Right ventricle myocardium superior (tissue), 1 donor: ENCODE measurements around the gene CREB3L1. TPM values are rescaled to one million over a fixed set of nuclear protein-coding genes. Genes with fewer than 3 reads are reported as not detected.

Experiments
- ATAC-seq: fragments of 200-7000 bp; cut with Tn5 transposase; one replicate; pipeline ENCODE4 v1.9.1; 2020; ENCODE audit warnings: mild to moderate bottlenecking; ENCODE audit not compliant: poor library complexity
- DNase-seq: peaks from one replicate; pipeline ENCODE4 v3.0.0-alpha.2; 2020
- intact Hi-C: fragments of 100-400 bp; cut with DNase I; formaldehyde crosslinking; loops from one replicate; pipeline ENCODE4 v1.11.2; 2022
- total RNA-seq: library from RNA; stranded (reverse); fragmentation: NEBNext Ultra II Directional; extraction: Animal tissue kit (Norgen Biotek cat#: 25700); gene quantifications from one replicate; pipeline ENCODE4 v1.2.1, GENCODE V29; 2021
- donor health status: DM: no; HTN: yes; CAD: no; lungs with severe emphysema.

Gene CREB3L1
- total RNA-seq, 1 donor from 2014 or later, result 69.2 TPM

DNA sequence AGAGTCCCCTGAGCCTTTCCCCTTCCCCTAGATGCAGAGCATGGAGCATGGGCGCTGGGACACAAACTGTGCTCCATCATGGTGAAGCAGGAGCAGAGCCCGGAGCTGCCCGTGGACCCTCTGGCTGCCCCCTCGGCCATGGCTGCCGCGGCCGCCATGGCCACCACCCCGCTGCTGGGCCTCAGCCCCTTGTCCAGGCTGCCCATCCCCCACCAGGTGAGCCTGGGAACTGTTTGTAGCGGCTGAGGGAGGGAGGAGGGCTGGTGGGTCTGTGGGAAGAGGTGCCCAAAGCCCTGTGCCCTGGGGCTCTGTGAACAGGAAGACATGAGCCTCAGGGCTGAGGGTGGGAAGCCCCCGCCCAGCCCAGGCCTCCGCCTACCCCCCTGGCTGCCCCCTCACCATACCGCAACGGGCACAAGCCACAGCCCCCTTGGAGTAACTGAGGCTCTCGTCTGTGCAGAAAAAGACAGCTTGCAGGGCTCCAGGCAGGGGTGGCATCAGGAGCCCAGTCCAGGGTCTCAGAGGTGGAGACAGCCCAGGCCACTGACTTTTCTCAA, 30.4 kb downstream of the CREB3L1 start:
- intact Hi-C loops, result loop anchor here (2.0 kb wide), 1 partner anchor 67 kb away; no protein-coding TSS in a partner anchor
- ATAC-seq, result no peak
- DNase-seq, result no peak

DNA sequence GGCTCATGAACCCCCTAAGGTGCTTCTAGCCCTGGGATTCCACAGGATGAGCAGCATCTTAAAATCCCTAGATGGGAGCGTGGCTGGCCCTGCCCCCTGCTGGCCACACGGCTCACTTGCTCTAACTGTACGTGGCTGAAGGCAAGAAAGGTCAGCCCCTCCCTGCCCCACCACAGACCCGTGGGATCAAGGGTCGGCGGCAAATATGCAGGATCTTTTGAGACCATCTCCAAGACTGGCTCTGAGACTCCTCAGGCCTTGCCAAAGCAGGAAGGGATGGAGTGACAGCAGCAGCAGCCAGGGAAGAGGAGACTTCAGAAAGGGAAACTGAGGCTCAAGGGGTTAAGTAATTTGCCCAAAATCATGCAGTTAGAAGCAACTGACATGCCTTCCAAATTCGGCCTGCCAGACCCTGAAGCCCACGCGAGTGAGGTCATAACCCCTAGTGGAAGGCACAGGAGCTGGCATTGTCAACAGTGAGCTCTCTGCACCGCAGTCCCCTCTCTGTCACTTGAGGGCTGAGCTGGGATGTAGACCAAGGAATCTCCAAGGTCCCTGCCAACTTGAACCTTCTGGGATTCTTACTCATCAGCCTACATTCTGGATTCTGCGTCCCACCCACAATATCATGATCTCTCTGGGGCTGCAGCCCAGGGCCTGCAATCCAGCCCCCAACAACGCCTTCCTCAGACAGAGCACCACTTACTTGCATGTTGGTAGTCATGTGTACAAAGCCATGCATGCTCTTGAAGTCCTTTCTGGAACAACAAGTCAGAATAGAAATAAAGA, 31.4 kb downstream of the CREB3L1 start:
- peak; percentile 86 for ATAC-seq
- DNase-seq, result peak; percentile 91
- intact Hi-C loops, result loop anchor here (2.0 kb wide), 1 partner anchor 68 kb away; no protein-coding TSS in a partner anchor

DNA sequence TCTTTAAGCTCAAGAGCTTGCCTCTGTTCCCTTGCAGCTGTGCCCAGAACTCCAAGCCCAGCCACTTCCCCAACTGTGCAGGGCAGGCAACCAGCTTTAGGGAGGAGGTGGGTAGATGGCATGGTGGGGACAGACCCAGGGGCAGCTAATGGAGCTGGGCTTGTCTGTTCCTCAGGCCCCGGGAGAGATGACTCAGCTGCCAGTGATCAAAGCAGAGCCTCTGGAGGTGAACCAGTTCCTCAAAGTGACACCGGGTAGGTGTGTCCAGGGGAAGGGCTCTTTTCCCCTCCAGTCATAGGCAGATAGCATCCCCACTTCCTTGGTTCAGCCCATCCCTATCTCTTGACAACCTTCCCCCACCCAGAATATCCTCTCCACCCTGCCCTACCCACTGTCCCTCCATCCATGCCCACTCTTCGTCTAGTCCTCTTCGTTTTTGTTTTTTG, 32.4 kb downstream of the CREB3L1 start:
- intact Hi-C loops, result loop anchor here (2.0 to 10.0 kb wide), 2 partner anchors 69 to 345 kb away; no protein-coding TSS in a partner anchor
- ATAC-seq (no peak), DNase-seq (no peak)

DNA sequence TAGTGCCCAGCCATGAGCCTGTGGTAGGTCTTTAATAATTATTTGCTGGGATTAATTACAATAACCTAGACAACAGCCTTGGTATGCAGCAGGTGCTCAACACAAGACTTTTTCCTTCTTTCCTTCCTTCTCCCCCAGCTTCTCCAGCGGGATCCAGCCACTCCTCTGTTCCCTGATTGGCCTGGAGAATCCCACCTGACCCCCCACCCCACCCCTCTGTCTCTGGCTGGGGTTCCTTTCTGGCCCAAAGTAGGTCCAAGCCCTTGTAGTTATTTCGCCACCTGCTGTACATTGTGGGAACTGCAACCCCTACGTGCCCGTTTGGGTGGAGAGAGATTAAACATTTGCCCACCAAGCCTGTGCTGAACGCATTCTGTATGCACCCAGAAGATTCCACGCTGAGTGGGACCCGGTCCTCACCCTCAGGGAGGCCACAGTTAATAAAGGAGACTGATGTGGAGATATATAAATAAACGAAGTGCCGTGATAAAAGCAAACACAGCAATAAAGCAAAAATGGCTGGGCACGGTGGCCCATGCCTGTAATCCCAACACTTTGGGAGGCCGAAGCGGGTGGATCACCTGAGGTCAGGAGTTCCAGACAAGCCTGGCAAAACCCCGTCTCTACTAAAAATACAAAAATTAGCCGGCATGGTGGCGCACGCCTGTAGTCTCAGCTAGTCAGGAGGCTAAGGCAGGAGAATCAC, 37.7 kb downstream of the CREB3L1 start:
- intact Hi-C loops, result loop anchor here (10.0 kb wide), 1 partner anchor 350 kb away; no protein-coding TSS in a partner anchor
- ATAC-seq (peak; percentile 37), DNase-seq (peak; percentile 63)

- ATAC-seq, result peak; percentile 86
- intact Hi-C loops, result loop anchor here (10.0 kb wide), 1 partner anchor 351 kb away; no protein-coding TSS in a partner anchor
Observed at GRCh38 chr11:46315783-46316563, 38.5 kb downstream of the CREB3L1 start.

GRCh38 chr11:46319074-46319453, 41.6 kb downstream of the CREB3L1 start:
- intact Hi-C loops, result loop anchor here (10.0 kb wide), 1 partner anchor 354 kb away; no protein-coding TSS in a partner anchor
- DNase-seq (no peak), ATAC-seq (no peak)

More at GRCh38 chr11:46315783-46316563, 38.5 kb downstream of the CREB3L1 start:
- DNase-seq, result peak; percentile 78

DNA sequence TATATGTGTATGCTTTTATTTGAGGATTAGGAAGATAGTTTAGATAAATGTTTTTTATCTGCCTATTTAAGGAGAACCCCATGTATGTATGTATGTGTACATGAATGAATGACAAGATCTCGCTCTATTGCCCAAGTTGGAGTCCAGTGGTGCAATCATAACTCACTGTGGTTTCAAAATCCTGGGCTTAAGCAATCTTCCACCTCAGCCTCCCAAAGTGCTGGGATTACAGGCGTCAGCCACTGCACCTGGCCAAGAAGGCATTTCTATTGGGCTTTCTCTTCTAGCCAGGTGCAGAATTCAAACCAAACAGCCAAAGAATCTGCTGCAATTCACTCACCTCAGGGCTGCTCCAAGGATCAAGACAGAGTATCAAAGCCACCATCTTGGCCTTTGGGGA, 44.3 kb downstream of the CREB3L1 start:
- intact Hi-C loops, result no loop called here
- no peak for DNase-seq
- ATAC-seq, result no peak

- no peak for DNase-seq
- no peak for ATAC-seq
- intact Hi-C loops, result no loop called here
Observed at GRCh38 chr11:46322759-46323158, 45.3 kb downstream of the CREB3L1 start.

DNA sequence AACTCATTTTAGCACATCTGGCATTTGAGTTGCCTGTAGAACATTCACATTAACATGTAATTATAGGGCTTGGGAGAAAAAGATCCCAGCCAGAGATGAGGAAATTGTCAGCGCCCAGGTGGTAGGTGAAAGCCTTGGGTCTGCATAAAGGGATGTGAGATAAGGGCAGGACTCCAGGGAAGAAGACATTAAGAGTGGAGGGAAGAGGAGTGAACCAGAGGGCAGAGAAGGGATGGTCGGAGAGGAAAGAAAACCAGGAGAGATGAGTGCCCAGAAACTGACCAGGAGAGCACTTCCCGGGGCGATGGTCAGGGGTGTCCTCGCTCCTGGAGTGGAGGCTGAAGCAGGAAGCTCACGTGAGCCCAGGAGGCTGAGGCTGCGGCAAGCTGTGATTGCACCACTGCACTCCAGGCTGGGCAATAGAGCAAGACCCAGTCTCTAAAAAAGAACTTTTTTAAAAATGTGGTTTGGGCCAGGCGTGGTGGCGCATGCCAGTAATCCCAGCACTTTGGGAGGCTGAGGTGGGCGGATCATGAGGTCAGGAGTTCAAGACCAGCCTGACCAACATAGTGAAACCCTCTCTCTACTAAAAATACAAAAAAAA, 49.5 kb downstream of the CREB3L1 start:
- no peak for ATAC-seq
- DNase-seq, result no peak
- intact Hi-C loops, result no loop called here

DNA sequence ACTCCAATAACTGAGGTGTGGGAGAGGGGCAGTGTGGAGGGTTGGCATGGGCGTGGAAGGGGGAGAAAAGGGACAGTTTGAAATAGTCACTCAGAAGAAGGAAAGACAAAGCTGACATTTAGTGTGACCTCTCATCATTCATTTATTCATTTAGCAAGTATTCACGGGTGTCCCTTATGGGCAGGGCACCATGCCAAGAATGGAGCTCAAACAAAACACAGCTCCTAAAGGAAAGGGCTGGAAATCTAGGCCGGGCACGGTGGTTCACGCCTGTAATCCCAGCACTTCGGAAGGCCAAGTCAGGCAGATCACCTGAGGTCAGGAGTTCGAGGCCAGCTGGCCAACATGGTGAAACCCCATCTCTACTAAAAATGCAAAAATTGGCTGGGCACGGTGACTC, 50.4 kb downstream of the CREB3L1 start:
- intact Hi-C loops, result no loop called here
- DNase-seq (no peak), ATAC-seq (no peak)

GRCh38 chr11:46330154-46330553, 52.7 kb downstream of the CREB3L1 start:
- no peak for DNase-seq
- intact Hi-C loops, result no loop called here
- no peak for ATAC-seq

DNA sequence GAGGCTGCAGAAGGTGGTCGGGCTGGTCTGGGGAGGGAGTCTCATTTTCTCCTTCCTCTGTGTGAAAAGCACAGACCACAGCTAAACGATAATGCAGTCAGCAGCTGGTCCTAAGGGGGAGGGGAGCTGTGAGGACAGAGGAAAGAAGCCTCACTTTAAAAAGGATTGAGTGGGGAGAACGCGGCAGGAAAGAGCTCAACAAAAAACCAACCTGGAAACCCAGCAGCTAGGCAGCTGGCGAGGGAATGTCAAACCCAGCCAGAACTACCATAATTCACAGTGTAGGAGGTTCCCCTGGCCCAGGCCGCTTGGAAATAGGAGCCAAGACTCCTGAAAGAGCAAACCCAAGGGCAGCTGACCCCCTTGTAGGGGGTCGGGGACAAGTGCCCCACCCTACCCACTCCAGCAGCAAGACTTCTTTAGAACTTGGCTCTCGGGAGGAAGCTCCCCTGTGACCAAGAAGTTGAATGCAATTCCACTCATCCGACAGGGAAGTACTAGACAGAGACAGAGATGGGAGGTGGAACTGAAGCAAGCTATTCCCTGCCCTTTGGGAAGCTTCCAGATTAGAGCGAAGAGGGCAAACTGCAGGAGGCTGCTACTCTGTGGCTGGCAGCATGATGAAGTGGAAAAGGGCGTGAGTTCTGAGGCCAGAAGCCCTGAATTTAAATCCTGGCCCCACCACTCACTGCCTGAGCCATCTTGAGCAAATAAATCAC, 53.3 kb downstream of the CREB3L1 start:
- DNase-seq (no peak), ATAC-seq (no peak)
- intact Hi-C loops, result no loop called here

- intact Hi-C loops, result no loop called here
- no peak for DNase-seq
- ATAC-seq, result no peak
Observed at GRCh38 chr11:46331282-46331984, 54.0 kb downstream of the CREB3L1 start.

DNA sequence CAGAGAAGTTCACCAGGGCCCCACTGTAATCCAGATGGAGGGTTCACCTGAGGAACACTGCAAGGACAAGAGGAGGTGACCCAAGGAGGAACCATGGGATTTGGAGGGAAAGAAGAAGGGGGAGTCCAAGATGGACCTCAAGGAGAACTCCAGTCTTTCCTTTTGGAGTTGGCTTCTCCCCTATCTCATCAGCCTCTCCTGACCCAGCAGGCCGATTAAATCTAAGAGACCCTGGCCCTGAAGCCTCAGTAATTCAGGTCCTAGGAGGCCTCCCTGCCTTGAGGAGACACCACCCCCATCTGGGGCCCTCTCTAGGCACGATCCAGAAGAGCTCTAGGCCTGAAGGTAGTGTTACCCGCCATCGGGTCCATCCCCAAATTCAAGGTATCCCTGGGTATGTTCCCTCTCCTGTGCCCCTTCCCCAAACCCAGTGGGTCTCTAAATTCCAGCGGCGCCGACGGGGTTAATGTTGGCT, 54.7 kb downstream of the CREB3L1 start:
- DNase-seq, result no peak
- intact Hi-C loops, result no loop called here
- no peak for ATAC-seq

DNA sequence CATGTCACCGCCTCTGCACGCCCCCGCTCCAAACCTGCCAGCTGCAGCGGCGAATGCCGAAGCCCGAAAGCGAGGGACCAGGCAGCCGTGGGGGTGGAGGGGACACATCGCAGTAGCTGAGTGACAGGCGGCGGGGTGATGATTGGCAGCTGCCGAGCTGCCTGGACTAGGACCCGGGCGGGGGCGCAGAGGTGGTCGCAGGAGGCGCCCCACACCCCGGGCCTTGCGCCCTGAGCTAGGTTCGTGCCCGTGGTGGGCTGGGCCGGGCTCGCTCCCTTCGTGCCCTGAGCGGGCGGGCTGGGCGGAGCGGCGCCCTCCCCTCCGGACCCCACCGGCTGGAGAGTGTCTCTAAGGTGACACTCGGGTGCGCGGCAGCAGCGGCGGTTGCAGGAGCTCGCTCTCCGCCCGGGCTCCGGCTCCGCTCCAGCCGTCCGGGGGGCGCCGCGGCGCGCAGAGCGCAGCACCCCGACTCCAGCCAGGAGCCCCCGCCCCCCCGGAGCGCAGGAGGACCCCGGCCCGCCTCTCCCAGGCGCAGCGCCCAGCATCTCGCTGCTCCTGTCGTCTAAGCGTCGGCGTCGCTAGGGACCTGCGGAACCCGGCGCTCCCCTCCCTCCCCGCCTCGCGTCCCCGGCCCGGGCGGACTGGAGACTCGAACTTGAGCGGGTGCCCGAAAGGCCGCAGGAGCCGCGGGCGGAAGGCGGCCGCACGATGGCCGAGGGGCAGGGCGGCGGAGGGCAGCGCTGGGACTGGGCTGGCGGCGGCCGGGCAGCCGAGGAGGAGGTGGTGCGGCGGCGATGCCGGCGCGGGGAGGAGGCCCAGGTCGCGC, 55.3 kb downstream of the CREB3L1 start:
- ATAC-seq, result peak; percentile 53
- no peak for DNase-seq
- intact Hi-C loops, result no loop called here

DNA sequence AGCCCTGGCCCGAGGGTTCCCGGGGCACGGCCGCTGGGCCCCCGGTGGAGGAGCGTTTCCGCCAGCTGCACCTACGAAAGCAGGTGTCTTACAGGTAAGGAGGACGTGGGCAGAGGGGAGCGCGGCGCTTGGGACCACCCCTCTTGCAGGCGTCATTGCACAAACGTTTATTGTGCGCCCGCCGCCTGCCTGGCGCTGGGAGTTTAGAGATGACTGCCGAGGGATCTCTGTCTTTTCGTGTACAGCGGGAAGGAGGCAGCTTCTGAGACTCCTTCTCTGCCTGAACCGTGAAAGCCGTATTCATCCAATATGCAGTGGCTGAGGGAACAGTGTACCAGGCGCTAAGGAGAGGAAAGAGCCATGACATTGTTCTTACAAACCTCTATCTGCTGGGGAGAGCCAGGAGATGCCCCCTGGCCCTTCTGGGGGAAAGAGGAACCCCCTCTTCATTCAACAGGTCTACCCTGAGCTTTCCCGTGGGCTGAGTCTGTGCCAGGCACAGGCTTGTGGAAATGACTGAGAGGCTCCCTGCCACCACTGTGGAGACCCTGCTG, 56.0 kb downstream of the CREB3L1 start:
- ATAC-seq (no peak), DNase-seq (no peak)
- intact Hi-C loops, result no loop called here
